Neural cell (in vitro differentiated cells): ENCODE results near the gene SNX32. TPM values are rescaled to one million over a fixed set of nuclear protein-coding genes. Genes with fewer than 3 reads are reported as not detected.

ENCODE experiments used
- H2AFZ ChIP-seq: fragments of 200-600, 300-800 bp; sonication (generic), shearing (Covaris generic); 2 replicates; pipeline ENCODE4 v1.6.0; 2014; ENCODE audit warnings: low read depth, mild to moderate bottlenecking, antibody characterized with exemption, low read length, moderate library complexity
- H3F3A ChIP-seq: fragments of 200-600 bp; shearing (Covaris generic); 2 replicates; pipeline ENCODE4 v1.6.1; 2016; ENCODE audit warnings: mild to moderate bottlenecking, moderate library complexity, mixed read lengths, antibody characterized with exemption, low read length; ENCODE audit not compliant: insufficient read depth, poor library complexity, severe bottlenecking
- H3K27ac ChIP-seq: fragments of 200-600, 300-800 bp; sonication (generic), shearing (Covaris generic); 2 replicates; pipeline ENCODE4 v1.5.1; 2014; ENCODE audit warnings: mild to moderate bottlenecking, low read length, moderate library complexity
- H3K27me3 ChIP-seq: fragments of 300-800, 200-600 bp; sonication (generic), shearing (Covaris generic); 2 replicates; pipeline ENCODE4 v1.6.0; 2014; ENCODE audit warnings: mild to moderate bottlenecking, low read depth, low read length, moderate library complexity; ENCODE audit not compliant: insufficient read depth
- H3K36me3 ChIP-seq: fragments of 300-800, 200-600 bp; sonication (generic), shearing (Covaris generic); 2 replicates; pipeline ENCODE4 v1.5.1; 2014; ENCODE audit warnings: mild to moderate bottlenecking, antibody characterized with exemption, low read length, moderate library complexity; ENCODE audit not compliant: insufficient read depth
- H3K4me2 ChIP-seq: fragments of 300-800, 200-600 bp; sonication (generic), shearing (Covaris generic); 2 replicates; pipeline ENCODE4 v1.6.0; 2014; ENCODE audit warnings: mild to moderate bottlenecking, low read length
- H3K4me3 ChIP-seq: fragments of 300-800, 200-600 bp; sonication (generic), shearing (Covaris generic); 2 replicates; pipeline ENCODE4 v1.5.1; 2014; ENCODE audit warnings: mild to moderate bottlenecking, low read length, moderate library complexity
- H3K79me2 ChIP-seq: fragments of 200-600 bp; shearing (Covaris generic); replicated peaks from 2 replicates; pipeline ENCODE4 v1.6.0; 2014; ENCODE audit warnings: mild to moderate bottlenecking, low read length, moderate library complexity; ENCODE audit not compliant: insufficient read depth
- H3K9ac ChIP-seq: fragments of 300-800, 200-600 bp; sonication (generic), shearing (Covaris generic); 2 replicates; pipeline ENCODE4 v1.6.1; 2016; ENCODE audit warnings: mild to moderate bottlenecking, low read length, mixed read lengths
- H3K9me2 ChIP-seq: fragments of 200-600 bp; shearing (Covaris generic); 2 replicates; pipeline ENCODE4 v1.6.1; 2016; ENCODE audit warnings: mild to moderate bottlenecking, low read length, mixed read lengths; ENCODE audit not compliant: insufficient read depth
- H3K9me3 ChIP-seq: fragments of 200-600, 300-800 bp; sonication (generic), shearing (Covaris generic); 2 replicates; pipeline ENCODE4 v1.6.1; 2016; ENCODE audit warnings: mild to moderate bottlenecking, mixed run types, low read length, moderate library complexity, mixed read lengths
- H4K20me1 ChIP-seq: fragments of 200-600 bp; shearing (Covaris generic); 2 replicates; pipeline ENCODE4 v1.6.1; 2016; ENCODE audit warnings: mild to moderate bottlenecking, mixed run types; ENCODE audit not compliant: insufficient read depth
- EP300 ChIP-seq: fragments of 450-650 bp; conservative IDR thresholded peaks from 2 replicates; pipeline ENCODE4 v1.6.1; 2014; ENCODE audit warnings: antibody characterized with exemption, mild to moderate bottlenecking, moderate library complexity; ENCODE audit not compliant: poor library complexity, severe bottlenecking
- EZH2 ChIP-seq: fragments of 200-600, 300-800 bp; shearing (Covaris generic), sonication (generic); IDR thresholded peaks from 2 replicates; pipeline ENCODE4 v1.6.1; 2014; ENCODE audit warnings: antibody characterized with exemption, low read length, borderline replicate concordance, mild to moderate bottlenecking; ENCODE audit not compliant: insufficient read depth, poor library complexity, severe bottlenecking
- MXI1 ChIP-seq: fragments of 450-650 bp; conservative IDR thresholded peaks from 2 replicates; pipeline ENCODE4 v1.6.1; 2014; ENCODE audit warnings: antibody characterized with exemption, mild to moderate bottlenecking; ENCODE audit not compliant: poor library complexity, severe bottlenecking
- POLR2AphosphoS5 ChIP-seq: IDR thresholded peaks from 2 replicates; pipeline ENCODE4 v1.6.1; 2012
- RAD21 ChIP-seq: fragments of 450-650 bp; conservative IDR thresholded peaks from 2 replicates; pipeline ENCODE4 v1.6.1; 2014; ENCODE audit warnings: antibody characterized with exemption, mild to moderate bottlenecking, moderate library complexity
- REST ChIP-seq: IDR thresholded peaks from 2 replicates; pipeline ENCODE4 v1.6.1; 2012; ENCODE audit warnings: borderline replicate concordance
- SMC3 ChIP-seq: fragments of 450-650 bp; conservative IDR thresholded peaks from 2 replicates; pipeline ENCODE4 v1.6.1; 2014; ENCODE audit warnings: antibody characterized with exemption, mild to moderate bottlenecking, moderate library complexity; ENCODE audit not compliant: poor library complexity
- TAF1 ChIP-seq: IDR thresholded peaks from 2 replicates; pipeline ENCODE4 v1.6.1; 2012; ENCODE audit warnings: low read depth
- polyA plus RNA-seq: library from polyadenylated mRNA; depleted of rRNA; stranded (reverse); fragments of >200 nt; gene quantifications from 2 replicates; pipeline ENCODE4 v1.2.3, GENCODE V29; 2014
- TF ChIP-seq, protein P1 (sequence below): fragments of 450-650 bp; IDR thresholded peaks from 2 replicates; pipeline ENCODE4 v1.5.1; 2014; ENCODE audit warnings: antibody characterized with exemption, mild to moderate bottlenecking, moderate library complexity; ENCODE audit not compliant: poor library complexity, severe bottlenecking

SNX32 gene
- polyA plus RNA-seq, 1 donor from 2014 or later = 16.0 TPM

GRCh38 chr11:65814131-65814985 lies 19.4 kb upstream of the SNX32 start:
- Histone ChIP-seq H3K27ac (no peak overlapping the region), H3K4me2 (no peak overlapping the region), H3K36me3 (no peaks in the 10 kb centered on the region), H3K27me3 (no peaks in the 10 kb centered on the region), H3K9me2 (no peaks in the 10 kb centered on the region), H4K20me1 (no peaks in the 10 kb centered on the region), H3F3A (no peaks in the 10 kb centered on the region), H2AFZ (no peak overlapping the region), H3K4me3 (no peak overlapping the region), H3K9ac (no peak overlapping the region), H3K9me3 (no peaks in the 10 kb centered on the region), H3K79me2 (no peaks in the 10 kb centered on the region)
- TF ChIP-seq EP300 (no peak), MXI1 (no peak), POLR2AphosphoS5 (no peak), RAD21 (no peak), TAF1 (no peak), REST (no peak), SMC3 (no peak), EZH2 (no peak)
- TF ChIP-seq, protein P1, sequence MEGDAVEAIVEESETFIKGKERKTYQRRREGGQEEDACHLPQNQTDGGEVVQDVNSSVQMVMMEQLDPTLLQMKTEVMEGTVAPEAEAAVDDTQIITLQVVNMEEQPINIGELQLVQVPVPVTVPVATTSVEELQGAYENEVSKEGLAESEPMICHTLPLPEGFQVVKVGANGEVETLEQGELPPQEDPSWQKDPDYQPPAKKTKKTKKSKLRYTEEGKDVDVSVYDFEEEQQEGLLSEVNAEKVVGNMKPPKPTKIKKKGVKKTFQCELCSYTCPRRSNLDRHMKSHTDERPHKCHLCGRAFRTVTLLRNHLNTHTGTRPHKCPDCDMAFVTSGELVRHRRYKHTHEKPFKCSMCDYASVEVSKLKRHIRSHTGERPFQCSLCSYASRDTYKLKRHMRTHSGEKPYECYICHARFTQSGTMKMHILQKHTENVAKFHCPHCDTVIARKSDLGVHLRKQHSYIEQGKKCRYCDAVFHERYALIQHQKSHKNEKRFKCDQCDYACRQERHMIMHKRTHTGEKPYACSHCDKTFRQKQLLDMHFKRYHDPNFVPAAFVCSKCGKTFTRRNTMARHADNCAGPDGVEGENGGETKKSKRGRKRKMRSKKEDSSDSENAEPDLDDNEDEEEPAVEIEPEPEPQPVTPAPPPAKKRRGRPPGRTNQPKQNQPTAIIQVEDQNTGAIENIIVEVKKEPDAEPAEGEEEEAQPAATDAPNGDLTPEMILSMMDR = no peak

DNA sequence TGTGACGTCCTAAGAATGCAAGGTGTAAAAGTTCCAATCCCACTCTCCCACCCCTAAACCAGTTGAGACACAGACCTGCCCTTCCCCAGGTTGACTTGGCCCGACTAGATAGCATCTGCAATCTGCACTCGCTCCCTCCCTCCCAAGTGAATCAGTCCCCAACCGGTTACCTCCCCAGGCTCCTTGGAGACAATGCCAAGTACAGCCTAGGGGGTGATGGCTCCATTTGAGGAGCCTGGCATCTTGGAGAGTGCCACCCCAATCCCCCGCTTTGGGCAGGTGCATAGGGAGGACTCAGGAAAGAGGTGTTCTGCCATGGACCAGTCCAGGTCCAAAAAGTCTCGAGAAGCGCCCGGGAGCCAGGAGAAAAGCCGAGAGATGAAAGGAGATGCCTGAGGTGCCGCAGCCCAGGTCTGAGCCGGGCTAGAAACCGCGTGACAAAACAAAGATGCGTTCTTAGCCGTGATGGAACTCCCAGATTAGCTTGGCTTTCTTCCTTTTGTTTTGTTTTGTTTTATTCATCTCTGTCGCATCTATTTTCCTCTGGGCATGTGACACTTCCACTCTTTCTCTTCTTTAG lies 18.7 kb upstream of the SNX32 start:
- no peak overlapping the region for H3K27ac ChIP-seq
- TF ChIP-seq TAF1 (no peak), REST (no peak), POLR2AphosphoS5 (no peak), MXI1 (no peak), SMC3 (no peak), EP300 (no peak), RAD21 (no peak), EZH2 (no peak)
- TF ChIP-seq, protein P1 = no peak
- no peaks in the 10 kb centered on the region for H3K79me2 ChIP-seq
- no peak overlapping the region for H2AFZ ChIP-seq
- H3K4me3 ChIP-seq = no peak overlapping the region
- H3F3A ChIP-seq = no peaks in the 10 kb centered on the region
- H4K20me1 ChIP-seq = no peaks in the 10 kb centered on the region
- no peak overlapping the region for H3K4me2 ChIP-seq
- no peaks in the 10 kb centered on the region for H3K9me2 ChIP-seq
- no peaks in the 10 kb centered on the region for H3K27me3 ChIP-seq
- no peaks in the 10 kb centered on the region for H3K9me3 ChIP-seq
- H3K9ac ChIP-seq = no peak overlapping the region
- H3K36me3 ChIP-seq = no peaks in the 10 kb centered on the region
